GM23338 (cell line): ENCODE measurements around the gene GNAS. TPM values are rescaled to one million over a fixed set of nuclear protein-coding genes. Genes with fewer than 3 reads are reported as not detected.

Experiments used
- ATAC-seq: fragments of 200-7000 bp; cut with Tn5 transposase; 3 replicates; pipeline ENCODE4 v1.9.1; 2020
- DNase-seq: peaks from one replicate; pipeline ENCODE4 v3.0.0-alpha.2; 2015; ENCODE audit warnings: low spot score
- H2AFZ ChIP-seq: fragments of 200-600 bp; sonication (generic); 2 replicates; pipeline ENCODE4 v1.8.0; 2016; ENCODE audit warnings: antibody characterized with exemption, mild to moderate bottlenecking, moderate library complexity
- H3F3A ChIP-seq: fragments of 200-600 bp; sonication (generic); replicated peaks from 2 replicates; pipeline ENCODE4 v1.8.0; 2017; ENCODE audit warnings: antibody characterized with exemption, mixed run types, low read depth
- H3K27ac ChIP-seq: fragments of 200-600 bp; sonication (generic); 2 replicates; pipeline ENCODE4 v1.6.1; 2016; ENCODE audit warnings: low read depth
- H3K27me3 ChIP-seq: fragments of 200-600 bp; sonication (generic); 2 replicates; pipeline ENCODE4 v1.8.0; 2016; ENCODE audit warnings: mild to moderate bottlenecking, mixed run types, moderate library complexity; ENCODE audit not compliant: insufficient read depth
- H3K36me3 ChIP-seq: fragments of 200-600 bp; sonication (generic); 2 replicates; pipeline ENCODE4 v1.8.0; 2016; ENCODE audit warnings: mild to moderate bottlenecking; ENCODE audit not compliant: insufficient read depth
- H3K4me1 ChIP-seq: fragments of 200-600 bp; sonication (generic); 2 replicates; pipeline ENCODE4 v1.8.0; 2016; ENCODE audit warnings: mild to moderate bottlenecking, moderate library complexity; ENCODE audit not compliant: insufficient read depth
- H3K4me2 ChIP-seq: fragments of 200-600 bp; sonication (generic); 2 replicates; pipeline ENCODE4 v1.7.1; 2017; ENCODE audit warnings: mixed run types
- H3K4me3 ChIP-seq: fragments of 200-600 bp; sonication (generic); 2 replicates; pipeline ENCODE4 v1.6.1; 2016; ENCODE audit warnings: mixed run types
- H3K79me2 ChIP-seq: fragments of 200-600 bp; sonication (generic); replicated peaks from 2 replicates; pipeline ENCODE4 v1.8.0; 2017; ENCODE audit warnings: mild to moderate bottlenecking; ENCODE audit not compliant: insufficient read depth
- H3K9me2 ChIP-seq: fragments of 200-600 bp; sonication (generic); 2 replicates; pipeline ENCODE4 v1.8.0; 2017; ENCODE audit not compliant: insufficient read depth
- H4K20me1 ChIP-seq: fragments of 200-600 bp; sonication (generic); replicated peaks from 2 replicates; pipeline ENCODE4 v1.8.0; 2017; ENCODE audit warnings: mild to moderate bottlenecking; ENCODE audit not compliant: insufficient read depth
- H3K27ac Mint-ChIP-seq: 2 replicates; pipeline ENCODE4 v1.8.0; 2020; ENCODE audit warnings: inconsistent platforms, mild to moderate bottlenecking, moderate library complexity, mixed read lengths
- H3K27me3 Mint-ChIP-seq: 3 replicates; pipeline ENCODE4 v1.8.0; 2022; ENCODE audit warnings: low read depth, mild to moderate bottlenecking, moderate library complexity, mixed read lengths, inconsistent platforms; ENCODE audit not compliant: insufficient read depth, poor library complexity
- H3K36me3 Mint-ChIP-seq: 3 replicates; pipeline ENCODE4 v1.8.0; 2021; ENCODE audit warnings: low read depth, mild to moderate bottlenecking, inconsistent platforms, moderate library complexity, mixed read lengths
- H3K4me1 Mint-ChIP-seq: 3 replicates; pipeline ENCODE4 v1.8.0; 2020; ENCODE audit warnings: mild to moderate bottlenecking, inconsistent platforms, mixed read lengths
- H3K4me3 Mint-ChIP-seq: 3 replicates; pipeline ENCODE4 v1.8.0; 2021; ENCODE audit warnings: moderate library complexity, mild to moderate bottlenecking, inconsistent platforms, mixed read lengths
- H3K9me3 Mint-ChIP-seq: 3 replicates; pipeline ENCODE4 v1.8.0; 2020; ENCODE audit warnings: moderate library complexity, mild to moderate bottlenecking, inconsistent platforms, mixed read lengths
- CREB1 ChIP-seq: fragments of 250-450 bp; sonication (Bioruptor Pico); IDR thresholded peaks from 2 replicates; pipeline ENCODE4 v1.5.0; 2020; ENCODE audit warnings: low read depth, mild to moderate bottlenecking, moderate library complexity
- CTCF ChIP-seq, 2 experiments: fragments of 200-600 bp in 1 of 2; sonication (generic) in 1 of 2; conservative IDR thresholded peaks; 2 replicates each; pipeline versions ENCODE4 v1.5.1 to v1.6.1; 2016 to 2017; ENCODE audit warnings: antibody characterized with exemption in 2 of 2, low read depth in 2 of 2, mild to moderate bottlenecking in 2 of 2, moderate library complexity in 1 of 2
- ETS1 ChIP-seq: IDR thresholded peaks from 2 replicates; pipeline ENCODE4 v1.6.1; 2016; ENCODE audit warnings: antibody characterized with exemption
- EZH2 ChIP-seq: fragments of 200-600 bp; sonication (generic); IDR thresholded peaks from one replicate; pipeline ENCODE4 v1.8.0; 2017; ENCODE audit warnings: antibody characterized with exemption, mild to moderate bottlenecking, low read depth; ENCODE audit not compliant: unreplicated experiment
- EZH2phosphoT487 ChIP-seq: fragments of 200-600 bp; sonication (generic); IDR thresholded peaks from one replicate; pipeline ENCODE4 v1.8.1; 2018; ENCODE audit warnings: antibody characterized with exemption; ENCODE audit not compliant: unreplicated experiment
- JUNB ChIP-seq: IDR thresholded peaks from one replicate; pipeline ENCODE4 v1.6.1; 2016; ENCODE audit warnings: antibody characterized with exemption; ENCODE audit not compliant: unreplicated experiment
- NANOG ChIP-seq: IDR thresholded peaks from 2 replicates; pipeline ENCODE4 v1.6.1; 2016; ENCODE audit warnings: antibody characterized with exemption, borderline replicate concordance
- POLR2AphosphoS5 ChIP-seq: IDR thresholded peaks from 2 replicates; pipeline ENCODE4 v1.6.1; 2016; ENCODE audit warnings: antibody characterized with exemption, low read depth
- REST ChIP-seq: IDR thresholded peaks from one replicate; pipeline ENCODE4 v1.6.1; 2018; ENCODE audit warnings: antibody characterized with exemption; ENCODE audit not compliant: unreplicated experiment
- STAT1 ChIP-seq: IDR thresholded peaks from one replicate; pipeline ENCODE4 v1.6.1; 2016; ENCODE audit warnings: antibody characterized with exemption; ENCODE audit not compliant: unreplicated experiment
- ZNF114 ChIP-seq: fragments of 250-450 bp; sonication (Bioruptor Pico); IDR thresholded peaks from 2 replicates; pipeline ENCODE4 v1.5.0; 2020; ENCODE audit warnings: mild to moderate bottlenecking, moderate library complexity
- ZNF331 ChIP-seq: fragments of 250-450 bp; sonication (Bioruptor Pico); IDR thresholded peaks from 2 replicates; pipeline ENCODE4 v1.5.0; 2020; ENCODE audit warnings: low read depth, mild to moderate bottlenecking, moderate library complexity
- ZNF462 ChIP-seq: fragments of 250-450 bp; sonication (Bioruptor Pico); IDR thresholded peaks from 2 replicates; pipeline ENCODE4 v1.5.0; 2020; ENCODE audit warnings: mild to moderate bottlenecking, moderate library complexity
- polyA plus RNA-seq: library from polyadenylated mRNA; unstranded; fragments of >200 nt; fragmentation: Nextera tagmentation; extraction: Ambion mirVana; gene quantifications from 2 replicates; pipeline ENCODE4 v1.2.1, GENCODE V29; 2016
- total RNA-seq: library from RNA; depleted of rRNA; stranded (reverse); fragments of >200 nt; shearing (Covaris generic); gene quantifications from 2 replicates; pipeline ENCODE4 v1.2.3, GENCODE V29; 2014

GNAS gene
- total and polyA plus RNA-seq, 2 experiments from 2014 or later: 917 to 1,042 TPM

- Mint-ChIP-seq H3K36me3 (no peaks in the 10 kb centered on the region), H3K27ac (no peak overlapping the region), H3K9me3 (no peaks in the 10 kb centered on the region; the same call in 2 of the 3 replicates), H3K4me3 (no peak overlapping the region), H3K27me3 (peaks cover 4% of the 10 kb centered on the region), H3K4me1 (peaks cover 4% of the 10 kb centered on the region; the same call in 2 of the 3 replicates)
- Histone ChIP-seq H3K9me2 (no peaks in the 10 kb centered on the region), H4K20me1 (no peaks in the 10 kb centered on the region), H3K27me3 (no peaks in the 10 kb centered on the region), H3K79me2 (no peaks in the 10 kb centered on the region), H3K4me2 (no peak overlapping the region), H3K4me1 (no peaks in the 10 kb centered on the region), H3K36me3 (no peaks in the 10 kb centered on the region), H3F3A (no peaks in the 10 kb centered on the region), H3K4me3 (no peak overlapping the region), H2AFZ (no peak overlapping the region), H3K27ac (no peak overlapping the region)
- no peak for DNase-seq
- no peak for ATAC-seq
- TF ChIP-seq ZNF462 (CRISPR knock-in tag) (no peak), EZH2 (no peak), CTCF (conservative IDR thresholded peaks at IDR 0.05; ENCODE audit: low read depth in 2 of 2) (no peak), ZNF114 (CRISPR knock-in tag) (no peak), STAT1 (no peak), POLR2AphosphoS5 (no peak), REST (no peak), ZNF331 (CRISPR knock-in tag) (no peak), CREB1 (CRISPR knock-in tag) (no peak), JUNB (no peak), NANOG (no peak), EZH2phosphoT487 (no peak), ETS1 (no peak)
Observed at GRCh38 chr20:58927490-58928061, 75.1 kb downstream of the GNAS start.
